ENCODE measurements around the gene UNC45B. TPM values are rescaled to one million over a fixed set of nuclear protein-coding genes. Genes with fewer than 3 reads are reported as not detected.

UNC45B gene
- total RNA-seq = not detected in 2 replicates

GRCh38 chr17:35147375-35147905, at the start of gene UNC45B:
Gene UNC45B, plus strand, starts transcription at chr17:35147817. Its CDS starts 447 bp downstream, at chr17:35148264.

GRCh38 chr17:35119370-35120165, 28.0 kb upstream of the UNC45B start, which contains the start of gene RAD51D:
Gene RAD51D, minus strand, starts transcription at chr17:35119860. Its CDS starts 247 bp downstream, at chr17:35119613.

GRCh38 chr17:35121315-35121714, 26.3 kb upstream of the UNC45B start, which contains the start of gene FNDC8:
Gene FNDC8, plus strand, starts transcription at chr17:35121615. Its CDS starts 79 bp downstream, at chr17:35121694.

GRCh38 chr17:35141681-35142466, 5.7 kb upstream of the UNC45B start, which contains the start of gene NLE1:
Gene NLE1, minus strand, starts transcription at chr17:35142303. Its CDS starts 28 bp downstream, at chr17:35142275.

GRCh38 chr17:35194001-35194400, 46.4 kb downstream of the UNC45B start, which contains the start of gene SLC35G3:
Gene SLC35G3, minus strand, starts transcription at chr17:35194393. Its CDS starts 86 bp downstream, at chr17:35194307.

Other genes with a start within 250 kb of the UNC45B start
- 0.51 and 1.2 TPM in 2 replicates for gene CCT6B, start 186.4 kb upstream of the UNC45B start, total RNA-seq
- 11.3 and 12.8 TPM in 2 replicates for gene ZNF830, start 186.3 kb upstream of the UNC45B start, total RNA-seq
- 30.3 and 57.9 TPM in 2 replicates for gene LIG3, start 167.3 kb upstream of the UNC45B start, total RNA-seq
- gene RFFL, start 84.1 kb upstream of the UNC45B start, total RNA-seq = 7.1 and 14.9 TPM in 2 replicates
- gene RAD51D, start 28.0 kb upstream of the UNC45B start, total RNA-seq = 7.7 and 9.7 TPM in 2 replicates
- not detected in 2 replicates for gene FNDC8, start 26.2 kb upstream of the UNC45B start, total RNA-seq
- 22.6 and 24.8 TPM in 2 replicates for gene NLE1, start 5.5 kb upstream of the UNC45B start, total RNA-seq
- gene SLC35G3, start 46.6 kb downstream of the UNC45B start, total RNA-seq = not detected in 2 replicates
- gene SLFN5, start 95.3 kb downstream of the UNC45B start, total RNA-seq = 97.4 and 165 TPM in 2 replicates
- gene SLFN11, start 225.8 kb downstream of the UNC45B start, total RNA-seq = 30.3 and 63.5 TPM in 2 replicates

Data from smooth muscle cell of the umbilical artery (primary cell).